ENCODE measurements around the gene CAPRIN1.

CAPRIN1 gene

GRCh38 chr11:34051349-34052035 is at the start of gene CAPRIN1:
CAPRIN1 (plus strand) TSS chr11:34051731; CDS start chr11:34052421, 690 bp downstream.
- peak; percentile 82 to 84 for DNase-seq

GRCh38 chr11:34002420-34002819 is 49.1 kb upstream of the CAPRIN1 start:
- DNase-seq: no peak

GRCh38 chr11:34004236-34004635 is 47.3 kb upstream of the CAPRIN1 start:
- no peak for DNase-seq

GRCh38 chr11:34006876-34007275 is 44.7 kb upstream of the CAPRIN1 start:
- DNase-seq: no peak

GRCh38 chr11:34012734-34013133 is 38.8 kb upstream of the CAPRIN1 start:
- no peak for DNase-seq

- no peak for DNase-seq
Observed at GRCh38 chr11:34013898-34014571, 37.5 kb upstream of the CAPRIN1 start.

GRCh38 chr11:34021977-34022735 is 29.4 kb upstream of the CAPRIN1 start:
- DNase-seq: no peak

- no peak for DNase-seq
Observed at GRCh38 chr11:34026432-34026831, 25.1 kb upstream of the CAPRIN1 start.

GRCh38 chr11:34027516-34028408 is 23.8 kb upstream of the CAPRIN1 start:
- DNase-seq: no peak

- no peak for DNase-seq
Observed at GRCh38 chr11:34028425-34028824, 23.1 kb upstream of the CAPRIN1 start.

- no peak for DNase-seq
Observed at GRCh38 chr11:34029176-34029575, 22.4 kb upstream of the CAPRIN1 start.

- DNase-seq: no peak
Observed at GRCh38 chr11:34030382-34030781, 21.1 kb upstream of the CAPRIN1 start.

- no peak for DNase-seq
Observed at GRCh38 chr11:34033399-34033798, 18.1 kb upstream of the CAPRIN1 start.

GRCh38 chr11:34034053-34034452 is 17.5 kb upstream of the CAPRIN1 start:
- DNase-seq: no peak

- no peak for DNase-seq
Observed at GRCh38 chr11:34036456-34036855, 15.1 kb upstream of the CAPRIN1 start.

- no peak for DNase-seq
Observed at GRCh38 chr11:34037016-34037415, 14.5 kb upstream of the CAPRIN1 start.

GRCh38 chr11:34040571-34040970 is 11.0 kb upstream of the CAPRIN1 start:
- no peak for DNase-seq

- peak; percentile 23 to 37 for DNase-seq
Observed at GRCh38 chr11:34044664-34045485, 6.7 kb upstream of the CAPRIN1 start.

- DNase-seq: no peak
Observed at GRCh38 chr11:34049028-34049427, 2.5 kb upstream of the CAPRIN1 start.

GRCh38 chr11:34050581-34051348 is 766 bp upstream of the CAPRIN1 start:
- DNase-seq: no peak

GRCh38 chr11:34052036-34052607 is 591 bp downstream of the CAPRIN1 start:
- DNase-seq: peak; percentile 91 to 93
